ENCODE results near the gene NKD1. TPM values are rescaled to one million over a fixed set of nuclear protein-coding genes. Genes with fewer than 3 reads are reported as not detected.
A peak's percentile ranks its signal among the peaks of the same experiment; 100 is the strongest.

The NKD1 gene
- total RNA-seq, 1 donor: under 0.01 TPM

- TF ChIP-seq CTCF (IDR thresholded peaks at IDR 0.05; ENCODE audit: extremely low read depth, low read depth, low read length): no peak
- Histone ChIP-seq H3K27ac (ENCODE audit: low read depth, low read length) (no peak overlapping the region), H2AFZ (ENCODE audit: low read length) (no peak overlapping the region), H3K9me3 (ENCODE audit: low read depth, low read length) (no peaks in the 10 kb centered on the region), H3K4me1 (ENCODE audit: insufficient read depth, low read length) (no peaks in the 10 kb centered on the region), H3K4me2 (ENCODE audit: insufficient read depth, low read length) (no peak overlapping the region), H3K4me3 (ENCODE audit: insufficient read depth, low read length) (no peak overlapping the region), H4K20me1 (ENCODE audit: insufficient read depth, low read length) (no peaks in the 10 kb centered on the region), H3K36me3 (ENCODE audit: insufficient read depth, low read length) (no peaks in the 10 kb centered on the region), H3K27me3 (ENCODE audit: insufficient read depth, low read length) (no peaks in the 10 kb centered on the region), H3K79me2 (ENCODE audit: insufficient read depth, low read length) (no peaks in the 10 kb centered on the region)
- no peak for DNase-seq (ENCODE audit: insufficient read length, low spot score, missing footprints)
Measured at GRCh38 chr16:50588276-50588675, 40.1 kb downstream of the NKD1 start.

GRCh38 chr16:50591209-50591608 lies 43.0 kb downstream of the NKD1 start:
- no peak overlapping the region for H3K27ac ChIP-seq (ENCODE audit: low read depth, low read length)
- H2AFZ ChIP-seq (ENCODE audit: low read length): no peak overlapping the region
- H3K27me3 ChIP-seq (ENCODE audit: insufficient read depth, low read length): no peaks in the 10 kb centered on the region
- DNase-seq (ENCODE audit: insufficient read length, low spot score, missing footprints): peak; percentile 35
- no peaks in the 10 kb centered on the region for H3K79me2 ChIP-seq (ENCODE audit: insufficient read depth, low read length)
- no peak overlapping the region for H3K4me3 ChIP-seq (ENCODE audit: insufficient read depth, low read length)
- H3K4me2 ChIP-seq (ENCODE audit: insufficient read depth, low read length): no peak overlapping the region
- no peaks in the 10 kb centered on the region for H3K4me1 ChIP-seq (ENCODE audit: insufficient read depth, low read length)
- no peaks in the 10 kb centered on the region for H3K36me3 ChIP-seq (ENCODE audit: insufficient read depth, low read length)
- no peak for TF ChIP-seq CTCF (IDR thresholded peaks at IDR 0.05; ENCODE audit: extremely low read depth, low read depth, low read length)
- H3K9me3 ChIP-seq (ENCODE audit: low read depth, low read length): no peaks in the 10 kb centered on the region
- no peaks in the 10 kb centered on the region for H4K20me1 ChIP-seq (ENCODE audit: insufficient read depth, low read length)

- Histone ChIP-seq H3K27ac (ENCODE audit: low read depth, low read length) (no peak overlapping the region), H3K36me3 (ENCODE audit: insufficient read depth, low read length) (no peaks in the 10 kb centered on the region), H3K79me2 (ENCODE audit: insufficient read depth, low read length) (no peaks in the 10 kb centered on the region), H3K4me3 (ENCODE audit: insufficient read depth, low read length) (peak overlapping the region; percentile 10), H3K4me1 (ENCODE audit: insufficient read depth, low read length) (no peaks in the 10 kb centered on the region), H4K20me1 (ENCODE audit: insufficient read depth, low read length) (no peaks in the 10 kb centered on the region), H3K9me3 (ENCODE audit: low read depth, low read length) (no peaks in the 10 kb centered on the region), H2AFZ (ENCODE audit: low read length) (no peak overlapping the region), H3K27me3 (ENCODE audit: insufficient read depth, low read length) (no peaks in the 10 kb centered on the region), H3K4me2 (ENCODE audit: insufficient read depth, low read length) (peak overlapping the region; percentile 24)
- TF ChIP-seq CTCF (IDR thresholded peaks at IDR 0.05; ENCODE audit: extremely low read depth, low read depth, low read length): no peak
- peak; percentile 72 for DNase-seq (ENCODE audit: insufficient read length, low spot score, missing footprints)
Measured at GRCh38 chr16:50591800-50592771, 43.9 kb downstream of the NKD1 start.

- H3K4me2 ChIP-seq (ENCODE audit: insufficient read depth, low read length): no peak overlapping the region
- no peaks in the 10 kb centered on the region for H3K9me3 ChIP-seq (ENCODE audit: low read depth, low read length)
- no peak overlapping the region for H2AFZ ChIP-seq (ENCODE audit: low read length)
- H3K36me3 ChIP-seq (ENCODE audit: insufficient read depth, low read length): no peaks in the 10 kb centered on the region
- no peak overlapping the region for H3K27ac ChIP-seq (ENCODE audit: low read depth, low read length)
- no peaks in the 10 kb centered on the region for H4K20me1 ChIP-seq (ENCODE audit: insufficient read depth, low read length)
- no peak overlapping the region for H3K4me3 ChIP-seq (ENCODE audit: insufficient read depth, low read length)
- H3K27me3 ChIP-seq (ENCODE audit: insufficient read depth, low read length): no peaks in the 10 kb centered on the region
- no peak for TF ChIP-seq CTCF (IDR thresholded peaks at IDR 0.05; ENCODE audit: extremely low read depth, low read depth, low read length)
- no peaks in the 10 kb centered on the region for H3K4me1 ChIP-seq (ENCODE audit: insufficient read depth, low read length)
- DNase-seq (ENCODE audit: insufficient read length, low spot score, missing footprints): peak; percentile 65
- H3K79me2 ChIP-seq (ENCODE audit: insufficient read depth, low read length): no peaks in the 10 kb centered on the region
Measured at GRCh38 chr16:50592996-50593395, 44.8 kb downstream of the NKD1 start.
